Upper lobe of left lung (tissue), 6 donors: Measurements from ENCODE around the gene IFNG-AS1. TPM values are rescaled to one million over a fixed set of nuclear protein-coding genes. Genes with fewer than 3 reads are reported as not detected.
A peak's percentile ranks its signal among the peaks of the same experiment; 100 is the strongest.

Experiments
- ATAC-seq, 2 donors: fragments of 200-7000 bp; cut with Tn5 transposase; one replicate each; pipeline ENCODE4 v1.9.1; 2022; ENCODE audit warnings: mild to moderate bottlenecking in 2 of 2, moderate library complexity in 2 of 2; ENCODE audit not compliant: low FRiP score in 2 of 2
- DNase-seq, 2 donors: peaks; one replicate each; pipeline ENCODE4 v3.0.0-alpha.2; 2019 to 2020
- H3K27ac ChIP-seq, 4 donors: fragments of 200-600 bp; sonication (generic); one replicate each; pipeline ENCODE4 v1.5.1; 2016 to 2019
- H3K27me3 ChIP-seq, 4 donors: fragments of 200-600 bp; sonication (generic); one replicate each; pipeline ENCODE4 v1.5.1; 2017 to 2019
- H3K36me3 ChIP-seq, 4 donors: fragments of 200-600 bp; sonication (generic); one replicate each; pipeline ENCODE4 v1.5.1; 2016 to 2019
- H3K4me1 ChIP-seq, 4 donors: fragments of 200-600 bp; sonication (generic); one replicate each; pipeline ENCODE4 v1.5.1; 2018 to 2019
- H3K4me3 ChIP-seq, 4 donors: fragments of 200-600 bp; sonication (generic); one replicate each; pipeline ENCODE4 v1.5.1; 2017 to 2019; ENCODE audit warnings: mild to moderate bottlenecking in 2 of 4, moderate library complexity in 1 of 4
- H3K9me3 ChIP-seq, 4 donors: fragments of 200-600 bp; sonication (generic); one replicate each; pipeline ENCODE4 v1.5.1; 2018 to 2019
- CTCF ChIP-seq, 6 experiments: fragments of 450-650 bp in 4 of 6; fragments of 200-600 bp in 2 of 6; sonication (generic) in 2 of 6; IDR thresholded peaks; one replicate each; pipeline ENCODE4 v1.5.1; 2016 to 2019; ENCODE audit warnings: antibody characterized with exemption in 6 of 6
- EP300 ChIP-seq, 4 donors: sonication (generic); formaldehyde crosslinking; IDR thresholded peaks; one replicate each; pipeline ENCODE4 v1.5.1; 2017; ENCODE audit warnings: antibody characterized with exemption in 4 of 4, control low read depth in 2 of 4
- POLR2A ChIP-seq, 4 donors: fragments of 450-650 bp; IDR thresholded peaks; one replicate each; pipeline ENCODE4 v1.5.1; 2016 to 2017; ENCODE audit warnings: antibody characterized with exemption in 4 of 4, mild to moderate bottlenecking in 2 of 4
- POLR2AphosphoS5 ChIP-seq, 2 donors: sonication (generic); formaldehyde crosslinking; IDR thresholded peaks; one replicate each; pipeline ENCODE4 v1.5.1; 2017; ENCODE audit warnings: antibody characterized with exemption in 2 of 2
- WGBS, 2 donors: methylation state at CpG; one replicate each; pipeline ENCODE4 v1.1.5; 2017 to 2018; 5-methylcytosine and 5-hydroxymethylcytosine counted together
- small RNA-seq, 4 donors: library from RNA; depleted of rRNA; stranded (forward); fragments of <200 nt; gene quantifications; one replicate each; pipeline ENCODE3, GENCODE V24; 2016
- total RNA-seq, 6 donors: library from RNA; depleted of rRNA in 4 of 6; stranded (reverse); fragments of >200 nt in 4 of 6; gene quantifications; one replicate each; pipeline versions ENCODE4 v1.1.0 to v1.2.1, GENCODE V29; 2016 to 2021
- donor health status: DM: no; HTN: no; CAD: no; lungs with moderate emphysema.
- donor health status: DM: no; HTN: yes; CAD: no; lungs with severe emphysema.

Gene IFNG-AS1
- total RNA-seq, 6 donors from 2014 or later, result 0.17 to 5.2 (median 1.7) TPM; not detected in 2

GRCh38 chr12:68067762-68068376 is 78.6 kb downstream of the IFNG-AS1 start:
- Histone ChIP-seq H3K4me3 (no peak overlapping the region), H3K27ac (no peak overlapping the region), H3K4me1 (no peaks in the 10 kb centered on the region), H3K9me3 (peaks cover 0 to 7% (median 2%) of the 10 kb centered on the region in 4 donors), H3K27me3 (no peaks in the 10 kb centered on the region), H3K36me3 (no peaks in the 10 kb centered on the region)
- ATAC-seq (no peak), DNase-seq (no peak)
- TF ChIP-seq CTCF (IDR thresholded peaks at IDR 0.05), result no peak
- TF ChIP-seq EP300 (IDR thresholded peaks at IDR 0.05), result no peak
- TF ChIP-seq POLR2A (IDR thresholded peaks at IDR 0.05), result no peak
- 80 to 88% methylated on average over 6 of the region's 6 CpGs for WGBS, 2 donors

- DNase-seq (no peak), ATAC-seq (peak in 1 of 2 donors; percentile 34)
- Histone ChIP-seq H3K4me1 (no peaks in the 10 kb centered on the region), H3K9me3 (peaks cover 0 to 7% (median 2%) of the 10 kb centered on the region in 4 donors), H3K4me3 (no peak overlapping the region), H3K27ac (no peak overlapping the region), H3K36me3 (no peaks in the 10 kb centered on the region), H3K27me3 (no peaks in the 10 kb centered on the region)
- TF ChIP-seq CTCF (IDR thresholded peaks at IDR 0.05), result no peak
- TF ChIP-seq POLR2AphosphoS5 (IDR thresholded peaks at IDR 0.05), result no peak
- no peak for TF ChIP-seq EP300 (IDR thresholded peaks at IDR 0.05)
- no peak for TF ChIP-seq POLR2A (IDR thresholded peaks at IDR 0.05)
- WGBS, 2 donors, result 80 to 85% methylated on average over 3 of the region's 3 CpGs
Measured at GRCh38 chr12:68069275-68069674, 80.0 kb downstream of the IFNG-AS1 start.

Small RNA genes within 50 kb of the gene (small RNA-seq; reads per million reads assigned to genes)
- gene AC005294.1 (0 reads per million in 4 donors), gene RPL39P28 (0 reads per million in 4 donors)

Other genes with a start within 250 kb of the IFNG-AS1 start
- under 1 TPM in 2 of 6 donors, not detected in 4; 0.54 to 0.57 TPM for gene IFNG, start 170.3 kb downstream of the IFNG-AS1 start, total RNA-seq
- gene IL26, start 236.4 kb downstream of the IFNG-AS1 start, total RNA-seq, result not detected